PC-9 (cell line): ENCODE measurements around the gene FOXN3.

Source experiments
- CTCF ChIP-seq: fragments of 200-600 bp; sonication (generic); conservative IDR thresholded peaks from 2 replicates; pipeline ENCODE4 v1.6.1; 2017; ENCODE audit warnings: mixed run types, antibody characterized with exemption, mild to moderate bottlenecking, moderate library complexity
- EZH2 ChIP-seq: fragments of 200-600 bp; sonication (generic); IDR thresholded peaks from 2 replicates; pipeline ENCODE4 v1.8.0; 2017; ENCODE audit warnings: antibody characterized with exemption, low read depth

- no peak for TF ChIP-seq CTCF
- TF ChIP-seq EZH2: no peak
Measured at GRCh38 chr14:89331398-89331797, 85.6 kb downstream of the FOXN3 start.
